ENCODE data around the gene SELPLG. TPM values are rescaled to one million over a fixed set of nuclear protein-coding genes. Genes with fewer than 3 reads are reported as not detected.
"Not testable (repeated sequence)": the region's sequence is repeated elsewhere in the genome, so short reads cannot be mapped to it uniquely, and the experiment has no call there.

Gene SELPLG
- total RNA-seq, 2 donors from 2014 or later, result 14.3 to 17.3 TPM

DNA sequence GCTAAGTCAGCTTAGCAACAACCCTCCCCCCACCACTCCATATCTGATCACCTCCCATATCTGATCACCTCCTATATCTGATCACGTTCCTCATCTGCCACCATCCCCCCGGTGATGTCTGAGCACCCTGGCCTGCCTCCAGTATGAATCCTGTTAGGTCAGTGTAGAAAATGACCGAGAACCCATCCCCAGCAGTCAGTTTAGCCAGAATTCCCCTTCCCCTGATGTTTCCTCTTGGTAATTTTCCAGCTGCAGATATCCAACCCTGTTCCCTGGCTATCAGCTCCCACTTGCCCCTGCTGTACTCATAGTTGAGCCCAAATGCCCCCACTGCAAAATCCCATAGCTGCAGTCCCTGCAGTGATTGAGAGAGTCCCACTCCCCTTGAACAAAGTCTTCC is 12.5 kb downstream of the SELPLG start:
- ATAC-seq (ENCODE audit: insufficient number of reproducible peaks, low FRiP score, low read depth) (no peak), DNase-seq (ENCODE audit: low spot score) (no peak)
- no peak overlapping the region for H3K4me3 ChIP-seq
- no peak overlapping the region for H3K27ac ChIP-seq
- H3K27me3 ChIP-seq (replicated peaks; ENCODE audit: insufficient read depth), result no peaks in the 10 kb centered on the region
- no peaks in the 10 kb centered on the region for H3K36me3 ChIP-seq
- no peaks in the 10 kb centered on the region for H3K4me1 ChIP-seq (ENCODE audit: control insufficient read depth in 1 of 2, low read depth in 2 of 2)
- no peak for TF ChIP-seq CTCF (IDR thresholded peaks at IDR 0.05)
- H3K9me3 ChIP-seq, result no peaks in the 10 kb centered on the region

GRCh38 chr12:108620236-108620879 is 13.3 kb downstream of the SELPLG start:
- TF ChIP-seq CTCF (IDR thresholded peaks at IDR 0.05), result no peak
- Histone ChIP-seq H3K4me3 (no peak overlapping the region), H3K36me3 (no peaks in the 10 kb centered on the region), H3K9me3 (no peaks in the 10 kb centered on the region), H3K4me1 (ENCODE audit: control insufficient read depth in 1 of 2, low read depth in 2 of 2) (no peaks in the 10 kb centered on the region), H3K27me3 (replicated peaks; ENCODE audit: insufficient read depth) (no peaks in the 10 kb centered on the region), H3K27ac (no peak overlapping the region)
- DNase-seq (ENCODE audit: low spot score) (no peak), ATAC-seq (ENCODE audit: insufficient number of reproducible peaks, low FRiP score, low read depth) (no peak)

GRCh38 chr12:108619369-108620160 is 14.1 kb downstream of the SELPLG start:
- ATAC-seq (ENCODE audit: insufficient number of reproducible peaks, low FRiP score, low read depth), result no peak
- no peak for DNase-seq (ENCODE audit: low spot score)
- Histone ChIP-seq H3K4me3 (no peak overlapping the region), H3K9me3 (no peaks in the 10 kb centered on the region), H3K4me1 (ENCODE audit: control insufficient read depth in 1 of 2, low read depth in 2 of 2) (no peaks in the 10 kb centered on the region), H3K27me3 (replicated peaks; ENCODE audit: insufficient read depth) (no peaks in the 10 kb centered on the region), H3K27ac (no peak overlapping the region), H3K36me3 (no peaks in the 10 kb centered on the region)
- TF ChIP-seq CTCF (IDR thresholded peaks at IDR 0.05), result no peak

DNA sequence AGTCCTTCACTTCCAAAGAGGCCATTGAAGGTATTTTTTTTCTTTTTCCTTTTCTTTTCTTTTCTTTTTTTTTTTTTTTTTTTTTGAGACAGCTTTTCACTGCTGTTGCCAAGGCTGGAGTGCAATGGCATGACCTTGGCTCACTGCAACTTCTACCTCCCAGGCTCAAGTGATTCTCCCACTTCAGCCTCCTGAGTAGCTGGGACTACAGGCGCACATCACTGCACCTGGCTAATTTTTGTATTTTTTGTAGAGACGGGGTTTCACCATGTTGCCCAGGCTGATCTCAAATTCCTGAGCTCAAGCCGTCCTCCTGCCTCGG is 14.8 kb downstream of the SELPLG start:
- not testable (repeated sequence) for H3K9me3 ChIP-seq; H3K27ac ChIP-seq; H3K27me3 ChIP-seq (replicated peaks; ENCODE audit: insufficient read depth); H3K4me3 ChIP-seq; ATAC-seq (ENCODE audit: insufficient number of reproducible peaks, low FRiP score, low read depth); H3K36me3 ChIP-seq; DNase-seq (ENCODE audit: low spot score); H3K4me1 ChIP-seq (ENCODE audit: control insufficient read depth in 1 of 2, low read depth in 2 of 2)

DNA sequence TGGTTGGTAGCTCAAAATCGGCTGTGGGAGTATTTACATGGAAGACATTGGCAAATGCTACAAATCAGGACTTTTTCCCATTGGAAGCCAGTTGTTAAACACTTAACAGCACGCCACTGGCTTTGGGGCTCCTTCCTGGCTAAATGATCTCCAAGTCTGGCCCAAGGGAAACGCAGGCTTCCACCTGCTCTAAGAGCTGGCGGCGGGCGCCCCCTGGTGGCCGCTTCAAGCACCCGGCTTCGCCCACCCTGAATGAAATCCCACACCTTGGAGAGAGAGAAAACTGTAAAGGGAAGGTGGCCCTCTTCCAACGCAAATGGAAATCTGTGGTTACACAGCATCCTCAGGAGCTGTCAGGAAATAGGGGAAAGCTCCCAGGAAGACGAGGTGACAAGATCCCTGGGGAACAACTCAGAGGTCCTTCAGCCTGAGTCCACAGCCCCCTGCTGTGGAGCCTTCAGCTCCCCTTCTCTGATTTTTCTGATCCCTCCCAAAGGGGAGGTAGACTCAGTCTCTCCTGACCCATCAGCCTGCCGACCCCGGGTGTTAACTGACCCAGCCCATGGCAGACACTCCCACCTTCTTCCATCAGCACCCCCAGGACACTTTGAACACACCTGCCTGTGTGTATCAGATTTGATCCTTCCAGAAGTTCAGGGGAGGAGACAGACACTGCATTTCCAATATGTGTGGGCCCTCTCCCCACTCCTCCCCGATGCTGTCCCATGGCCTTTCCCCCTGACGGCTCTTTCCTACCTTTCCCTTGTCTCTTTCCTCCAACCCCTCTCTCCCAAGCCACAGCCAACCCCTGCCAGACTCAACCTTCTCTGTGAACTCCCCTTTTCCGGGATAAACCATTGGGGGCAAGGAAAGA is 15.4 kb downstream of the SELPLG start:
- Histone ChIP-seq H3K9me3 (no peaks in the 10 kb centered on the region), H3K27ac (no peak overlapping the region), H3K4me1 (ENCODE audit: control insufficient read depth in 1 of 2, low read depth in 2 of 2) (no peaks in the 10 kb centered on the region), H3K4me3 (no peak overlapping the region), H3K36me3 (no peaks in the 10 kb centered on the region), H3K27me3 (replicated peaks; ENCODE audit: insufficient read depth) (no peaks in the 10 kb centered on the region)
- TF ChIP-seq CTCF (IDR thresholded peaks at IDR 0.05), result peak; percentile 98
- ATAC-seq (ENCODE audit: insufficient number of reproducible peaks, low FRiP score, low read depth) (peak; percentile 46), DNase-seq (ENCODE audit: low spot score) (no peak)
